Eye (tissue), 1 donor: Measurements from ENCODE around the gene MPRIP.
A peak's percentile ranks its signal among the peaks of the same experiment; 100 is the strongest.

Experiments used
- DNase-seq: peaks from one replicate; pipeline ENCODE4 v3.0.0-alpha.2; 2015

Gene MPRIP

GRCh38 chr17:17072546-17072945 lies 30.3 kb downstream of the MPRIP start:
- DNase-seq = no peak

DNA sequence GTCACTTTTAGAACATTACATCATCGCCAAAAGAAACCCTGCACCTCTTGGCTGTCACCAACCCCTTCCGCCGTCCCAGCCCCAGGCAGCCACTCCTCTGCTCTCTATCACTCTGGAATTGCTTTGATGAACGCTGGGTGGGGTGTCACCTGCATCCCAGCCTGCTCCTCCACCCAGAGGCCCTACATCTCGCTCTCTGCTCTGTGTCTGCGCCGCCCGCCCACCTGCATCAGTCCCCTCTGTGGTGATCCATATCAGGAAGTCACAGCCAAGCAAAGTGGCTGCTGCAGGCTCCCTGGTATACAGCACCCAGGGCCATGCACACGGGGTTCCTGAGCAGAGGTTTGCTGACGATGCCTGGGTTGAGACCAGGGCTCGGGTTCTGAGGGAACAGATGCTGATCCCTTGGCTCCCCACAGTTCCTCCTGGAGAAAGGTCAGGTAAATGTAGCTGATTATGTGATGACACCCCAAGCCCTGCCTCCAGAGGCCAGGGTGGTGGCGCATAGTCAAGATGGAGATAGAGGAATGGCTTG lies 30.8 kb downstream of the MPRIP start:
- DNase-seq = no peak

- no peak for DNase-seq
Measured at GRCh38 chr17:17073581-17074403, 31.5 kb downstream of the MPRIP start.

DNA sequence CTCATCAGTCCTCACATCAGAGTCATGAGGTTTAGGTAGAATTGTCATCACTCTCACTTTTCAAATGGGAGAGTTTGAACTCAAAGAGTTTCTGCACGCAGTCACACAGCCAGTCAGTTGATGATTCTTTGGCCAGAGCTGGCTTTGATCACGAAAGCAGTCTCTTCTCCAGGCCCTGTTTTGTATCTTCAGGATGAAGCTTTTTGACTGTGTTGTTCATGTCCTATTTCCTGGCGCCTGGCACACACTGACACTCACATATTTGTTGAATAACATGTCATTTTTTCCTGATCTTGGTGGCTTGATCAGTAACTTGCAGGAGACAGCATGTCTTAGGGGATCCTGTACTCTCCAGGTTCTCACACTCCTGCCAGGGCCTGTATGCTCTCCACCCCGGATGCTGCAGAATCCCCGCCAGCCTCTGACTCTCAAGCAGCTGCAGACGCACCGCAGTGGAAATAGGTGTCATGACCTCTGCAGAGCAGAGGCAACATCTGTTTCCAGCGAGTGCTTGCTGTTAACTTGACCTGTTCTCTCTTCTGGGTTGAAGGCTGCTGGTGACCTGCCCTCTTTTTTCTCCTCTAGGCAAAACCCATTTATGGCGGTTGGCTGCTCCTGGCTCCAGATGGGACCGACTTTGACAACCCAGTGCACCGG lies 33.0 kb downstream of the MPRIP start:
- DNase-seq = peak; percentile 59

GRCh38 chr17:17076066-17076465 lies 33.8 kb downstream of the MPRIP start:
- DNase-seq = no peak

DNA sequence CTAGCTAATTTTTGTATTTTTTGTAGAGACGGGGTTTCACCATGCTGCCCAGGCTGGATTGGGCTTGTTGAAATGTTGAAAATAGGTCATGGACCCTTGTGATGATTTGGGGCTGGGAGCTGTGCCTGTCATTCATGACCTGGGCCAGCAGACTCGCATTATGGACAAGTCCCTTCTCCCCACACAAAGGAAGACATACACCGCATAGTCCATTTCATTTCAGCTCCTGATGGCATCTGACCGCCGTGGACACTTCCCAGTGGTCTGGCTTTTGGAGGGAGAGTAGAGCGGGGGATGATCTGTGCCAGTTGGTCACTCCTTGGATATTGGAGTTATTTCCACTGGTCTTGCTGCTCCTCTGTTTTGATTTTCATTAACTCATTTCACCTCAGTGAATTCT lies 34.8 kb downstream of the MPRIP start:
- DNase-seq = no peak

- DNase-seq = no peak
Measured at GRCh38 chr17:17077861-17078732, 35.8 kb downstream of the MPRIP start.

DNA sequence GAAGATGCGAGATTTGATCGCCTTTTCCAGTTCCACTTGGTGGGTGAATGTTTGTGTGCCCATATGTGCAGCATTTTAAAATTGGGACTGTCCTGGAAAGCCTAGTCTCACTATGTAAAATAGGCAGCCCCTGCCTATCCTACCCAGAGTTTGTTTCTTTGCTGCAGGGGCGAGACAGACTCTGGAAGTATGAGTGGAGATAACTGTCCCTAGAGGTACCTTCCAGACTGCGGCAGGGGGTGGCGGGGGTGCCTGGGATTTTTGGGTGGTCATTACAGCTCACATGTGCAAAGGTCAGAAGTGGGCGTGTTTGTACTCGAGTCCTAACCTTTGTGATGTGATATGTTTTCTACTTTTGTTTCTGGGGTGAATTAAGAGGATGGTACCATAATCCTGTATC lies 36.6 kb downstream of the MPRIP start:
- DNase-seq = no peak

DNA sequence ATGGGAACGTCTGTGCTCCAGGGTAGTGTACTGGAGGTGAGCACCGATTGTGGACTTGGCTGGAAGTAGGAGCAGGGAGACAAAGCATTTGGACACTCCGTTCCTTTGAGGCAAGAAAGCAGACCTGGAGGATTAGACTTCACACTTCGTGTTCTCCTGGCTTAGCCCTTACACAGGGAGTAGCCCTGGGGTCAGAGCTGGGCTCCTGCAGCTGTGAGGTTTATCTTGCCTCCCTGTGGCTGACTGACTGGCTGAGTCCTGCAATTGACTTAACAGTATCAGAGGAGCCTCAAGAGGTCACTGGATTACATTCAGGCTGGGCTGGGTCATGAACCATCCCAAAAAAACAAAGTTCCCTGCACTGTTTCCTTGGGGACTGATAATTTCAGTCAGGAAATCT lies 37.1 kb downstream of the MPRIP start:
- no peak for DNase-seq

- no peak for DNase-seq
Measured at GRCh38 chr17:17079761-17080160, 37.5 kb downstream of the MPRIP start.

DNA sequence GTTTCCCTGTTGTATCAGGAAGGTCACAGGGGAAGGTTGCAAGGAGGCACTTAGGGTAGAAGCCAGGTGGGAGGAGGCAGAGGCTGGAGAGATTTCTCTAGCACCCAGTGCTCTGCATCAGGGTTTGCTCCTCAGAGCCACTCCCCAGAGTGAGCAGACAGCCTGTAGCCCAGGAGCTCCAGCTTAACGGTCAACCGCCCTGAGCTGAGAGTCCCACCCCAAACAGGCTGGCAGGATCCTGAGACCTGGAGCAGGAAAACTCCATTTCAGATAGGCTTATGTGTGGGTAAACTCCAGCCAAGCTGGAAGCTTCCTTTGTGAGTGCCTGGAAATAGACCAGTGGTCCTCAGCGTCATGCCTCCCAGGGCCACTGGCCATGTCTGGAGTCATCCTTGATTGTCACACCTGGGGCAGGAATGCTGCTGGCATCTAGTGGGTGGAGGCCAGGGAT lies 37.9 kb downstream of the MPRIP start:
- DNase-seq = no peak

DNA sequence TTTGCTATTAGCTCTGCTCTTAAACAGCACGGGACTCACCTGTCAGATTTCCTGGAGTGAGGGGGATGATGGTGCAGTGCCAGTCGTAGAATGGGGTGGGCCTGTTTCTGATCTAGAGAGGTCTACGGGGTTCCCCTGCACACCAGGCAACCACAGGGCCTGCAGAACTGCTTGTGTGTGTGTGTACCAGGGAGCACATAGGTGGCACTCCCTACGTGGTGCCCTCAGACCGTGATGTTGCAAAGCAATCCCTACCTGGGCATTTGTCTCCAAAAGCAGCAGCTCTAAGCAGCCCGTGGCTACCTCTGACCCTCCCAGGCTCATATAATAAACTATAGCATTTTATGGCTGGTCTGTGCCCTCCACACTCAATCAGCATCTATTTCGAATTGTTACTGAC lies 38.5 kb downstream of the MPRIP start:
- no peak for DNase-seq

- no peak for DNase-seq
Measured at GRCh38 chr17:17081304-17081940, 39.2 kb downstream of the MPRIP start.

DNA sequence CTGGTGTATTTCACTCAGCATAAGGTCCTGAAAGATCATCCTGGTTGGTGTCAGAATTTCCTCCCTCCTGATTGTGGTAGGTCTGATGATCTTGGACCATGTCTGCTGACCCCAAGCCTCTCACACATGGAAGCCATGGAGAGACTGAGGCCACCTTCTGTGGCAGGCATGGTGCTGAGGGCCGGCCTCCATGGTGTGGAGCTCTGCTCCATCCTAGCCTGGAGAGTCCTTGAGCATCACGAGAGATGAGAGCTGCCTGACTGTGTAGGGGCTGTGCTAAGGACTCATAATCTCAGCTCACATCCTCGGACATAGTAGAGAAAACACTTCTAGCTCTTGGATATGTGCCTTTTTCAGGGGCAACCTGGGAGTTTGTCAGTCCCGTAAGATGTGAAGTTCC lies 40.6 kb downstream of the MPRIP start:
- no peak for DNase-seq

GRCh38 chr17:17084317-17084835 lies 42.1 kb downstream of the MPRIP start:
- no peak for DNase-seq

GRCh38 chr17:17084941-17085340 lies 42.7 kb downstream of the MPRIP start:
- no peak for DNase-seq

- DNase-seq = no peak
Measured at GRCh38 chr17:17086585-17086984, 44.3 kb downstream of the MPRIP start.

GRCh38 chr17:17087424-17088015 lies 45.3 kb downstream of the MPRIP start:
- DNase-seq = no peak

DNA sequence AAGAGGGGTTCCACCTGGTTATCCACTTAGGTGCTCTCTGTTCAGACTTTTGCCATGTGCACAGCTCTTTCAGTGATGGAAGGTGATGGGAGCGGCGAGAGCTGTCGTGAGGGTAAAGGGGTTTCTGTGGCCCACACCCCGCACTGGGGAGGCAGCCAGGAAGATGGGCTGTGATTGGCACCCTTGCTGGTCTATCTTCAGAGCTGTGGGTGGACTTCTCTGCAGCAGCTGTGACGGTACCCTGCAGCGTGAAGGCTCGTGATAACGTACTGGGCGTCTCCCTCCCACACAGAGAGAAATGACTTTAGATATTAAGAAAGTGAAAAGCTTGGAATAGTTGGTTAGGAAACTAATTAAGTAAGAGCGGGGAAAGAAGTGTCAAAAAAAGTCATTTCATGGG lies 45.8 kb downstream of the MPRIP start:
- no peak for DNase-seq

DNA sequence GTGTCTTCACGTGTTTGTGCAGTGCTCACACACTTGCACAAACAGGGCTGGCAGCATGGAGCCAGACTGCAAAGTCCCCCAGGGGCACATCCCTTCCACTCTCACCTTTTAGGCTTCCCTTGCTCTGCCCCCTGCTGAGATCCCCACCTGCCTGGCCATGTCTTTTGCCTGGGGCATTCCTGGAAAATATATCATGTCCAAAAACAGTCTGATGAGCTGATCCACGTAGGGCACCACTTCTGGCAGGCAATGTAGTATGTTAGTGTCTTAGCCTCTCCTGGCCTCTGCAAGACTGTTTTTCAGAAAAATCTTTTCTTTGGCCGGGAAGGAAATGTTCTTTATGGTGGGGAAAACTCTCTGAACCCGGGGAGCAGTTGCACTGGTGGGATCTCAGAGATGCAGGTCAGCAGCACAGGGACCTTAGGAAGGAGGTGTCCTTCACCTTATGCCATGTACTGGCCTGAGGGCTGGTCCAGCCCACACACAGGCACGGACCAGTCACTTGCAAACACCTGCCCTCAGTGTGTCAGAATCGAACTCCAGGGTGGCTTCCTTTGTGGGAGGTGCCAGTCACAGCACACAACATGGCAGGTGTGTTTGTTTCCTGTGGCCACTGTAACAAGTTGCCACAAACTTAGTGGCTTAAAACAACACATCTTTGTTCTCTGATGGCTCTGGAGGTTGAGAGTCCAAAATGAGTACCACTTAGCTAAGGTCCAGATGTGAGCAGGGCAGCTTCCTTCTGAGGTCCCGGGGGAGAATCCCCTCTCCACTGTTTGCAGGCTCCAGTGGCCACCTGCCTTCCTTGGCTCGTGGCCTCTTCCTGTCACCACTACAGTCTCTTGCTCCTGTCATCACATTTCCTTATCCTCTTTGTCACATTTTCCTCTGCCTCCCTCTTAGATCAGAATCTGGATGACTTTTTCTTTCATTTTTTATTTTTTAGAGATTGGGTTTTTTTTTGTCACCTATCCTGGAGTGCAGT lies 46.6 kb downstream of the MPRIP start:
- DNase-seq = no peak
